DMS153 treated with DMSO at 0.1 percent for 48 hours (cell line): ENCODE measurements around the gene DOHH.

ENCODE experiments used
- DNase-seq: peaks from one replicate; lab custom pipeline; 2025; ENCODE audit not compliant: unreplicated experiment; lab: John Stamatoyannopoulos, UW

DOHH gene

DNA sequence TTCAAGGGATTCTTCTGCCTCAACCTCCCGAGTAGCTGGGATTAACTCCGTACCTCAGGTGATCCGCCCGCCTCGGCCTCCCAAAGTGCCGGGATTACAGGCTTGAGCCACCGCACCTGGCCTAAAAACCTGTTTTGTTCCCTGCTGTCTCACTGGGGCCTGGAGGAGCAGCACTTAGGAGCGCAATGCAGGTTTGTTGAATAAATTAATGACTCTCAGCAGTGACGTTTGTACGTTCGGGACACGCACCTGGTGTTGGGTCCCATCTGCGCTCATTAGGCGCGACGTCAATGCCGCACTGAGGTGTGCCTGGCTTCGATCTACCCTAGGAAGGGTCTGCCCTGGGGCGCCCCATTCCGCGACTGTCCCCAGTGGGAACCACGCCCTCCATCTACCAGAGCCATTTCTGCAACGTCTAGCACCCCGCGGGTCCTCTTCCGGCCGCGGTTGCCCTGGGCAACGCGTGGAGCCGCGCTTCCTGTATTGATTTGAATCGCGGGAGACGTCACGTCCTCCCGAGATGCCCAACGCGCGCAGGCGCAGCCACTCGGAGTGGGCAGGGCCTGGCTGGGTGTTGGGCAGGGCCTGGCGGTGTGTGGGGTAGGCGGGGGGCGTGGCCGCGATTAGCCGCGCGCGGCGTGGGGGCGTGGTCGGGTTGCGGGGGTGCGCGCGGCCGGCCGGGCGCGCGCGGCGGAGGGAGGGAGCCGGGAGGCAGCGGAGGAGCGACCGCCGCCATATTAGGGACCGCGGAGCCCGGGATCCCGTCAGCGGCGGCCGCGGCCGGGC is 5.3 kb upstream of the DOHH start, which contains the start of gene FZR1:
FZR1 (plus strand) TSS at position 714 of the 786 bp plus-strand sequence. CDS start 16,679 bp downstream, outside the sequence.
- DNase-seq = peak; percentile 93

DNA sequence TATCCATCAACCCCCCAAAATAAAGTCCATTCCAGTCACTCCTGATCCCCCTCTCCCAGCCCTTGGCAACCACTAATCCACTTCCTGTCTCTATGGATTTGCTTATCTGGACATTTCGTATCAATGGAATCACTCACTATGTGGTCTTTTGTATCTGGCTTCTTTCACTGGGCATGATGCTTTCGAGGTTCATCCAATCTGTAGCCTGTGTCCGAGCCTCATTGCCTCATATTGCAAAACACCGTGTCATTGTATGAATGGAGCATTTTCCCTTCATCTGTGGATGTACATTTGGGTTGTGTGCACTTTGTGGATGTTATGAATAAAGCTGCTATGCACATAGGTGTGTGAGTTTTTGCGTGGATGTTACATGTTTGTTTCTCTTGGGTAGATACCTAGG is 4.3 kb upstream of the DOHH start:
- DNase-seq = no peak

DNA sequence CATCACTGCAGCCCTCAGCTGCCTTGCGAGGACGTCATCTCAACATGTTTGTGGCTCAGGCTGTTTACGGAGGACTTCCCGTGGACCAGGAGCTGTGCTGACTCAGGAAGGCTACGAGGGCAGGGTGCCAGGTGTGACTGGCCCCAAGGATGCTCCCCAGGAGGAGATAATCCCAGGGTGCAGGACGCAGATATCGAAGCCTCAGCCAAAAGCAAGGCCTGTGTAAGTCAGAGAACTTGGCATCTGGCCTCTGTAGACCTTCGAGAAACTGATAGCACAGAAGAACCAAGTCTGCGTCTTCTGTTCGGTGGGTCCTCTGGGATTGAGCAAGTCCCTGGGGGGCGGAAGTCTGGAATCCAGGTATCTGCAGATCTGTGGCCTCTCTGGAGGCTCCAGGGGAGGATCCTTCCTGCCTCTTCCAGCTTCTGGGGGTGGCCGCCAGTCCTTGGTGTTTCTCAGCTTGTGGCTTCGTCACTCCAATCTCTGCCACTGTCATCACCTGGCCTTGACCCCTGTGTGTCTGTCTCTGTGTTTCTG is 2.6 kb upstream of the DOHH start:
- no peak for DNase-seq

DNA sequence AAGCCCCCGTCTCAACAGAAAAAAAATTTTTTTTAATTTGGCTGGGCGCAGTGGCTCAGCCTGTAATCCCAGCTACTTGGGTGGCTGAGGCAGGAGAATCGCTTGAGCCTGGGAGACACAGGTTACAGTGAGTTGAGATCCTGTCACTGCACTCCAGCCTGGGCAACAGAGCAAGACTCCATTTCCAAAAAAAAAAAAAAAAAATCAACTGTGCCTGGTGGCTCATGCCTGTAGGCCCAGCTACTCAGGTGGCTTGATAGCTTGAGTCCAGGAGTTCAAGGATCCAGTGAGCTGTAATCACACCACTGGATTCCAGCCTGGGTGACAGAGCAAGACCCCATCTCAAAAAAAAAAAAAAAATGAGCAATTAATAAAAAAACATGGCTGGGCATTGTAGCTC is 1.3 kb upstream of the DOHH start:
- no peak for DNase-seq

DNA sequence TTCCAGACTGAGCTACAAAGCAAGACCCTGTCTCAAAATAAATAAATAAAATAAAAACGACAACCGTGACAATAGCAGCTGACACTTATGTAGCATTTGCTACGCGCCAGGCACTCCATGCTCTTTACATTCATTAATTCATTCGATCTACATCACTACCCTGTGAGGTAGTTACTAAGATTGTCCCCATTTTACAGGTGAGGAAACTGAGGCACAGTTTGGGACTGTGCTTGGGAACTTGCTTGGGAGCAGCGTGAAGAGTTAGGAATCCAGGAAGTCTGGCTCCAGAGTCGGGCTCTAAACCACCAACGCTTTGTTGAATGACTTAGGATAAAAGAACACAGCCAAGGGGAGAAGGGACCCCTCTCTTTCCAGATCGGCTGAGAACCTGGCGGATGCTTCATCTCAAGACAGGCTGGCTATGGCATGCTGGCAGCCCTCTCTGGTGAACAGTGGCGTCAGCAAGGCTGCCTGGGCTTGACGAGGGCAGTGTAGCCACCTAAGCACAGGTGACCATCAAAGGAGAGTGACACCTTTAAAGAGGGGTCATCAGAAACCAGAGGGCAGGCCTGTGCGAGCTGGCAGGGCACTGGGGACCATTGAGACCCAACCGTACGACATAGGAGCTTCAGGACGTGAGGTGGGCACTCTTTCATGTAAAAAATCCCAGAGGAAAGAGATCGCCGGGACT is 591 bp downstream of the DOHH start:
- no peak for DNase-seq

DNA sequence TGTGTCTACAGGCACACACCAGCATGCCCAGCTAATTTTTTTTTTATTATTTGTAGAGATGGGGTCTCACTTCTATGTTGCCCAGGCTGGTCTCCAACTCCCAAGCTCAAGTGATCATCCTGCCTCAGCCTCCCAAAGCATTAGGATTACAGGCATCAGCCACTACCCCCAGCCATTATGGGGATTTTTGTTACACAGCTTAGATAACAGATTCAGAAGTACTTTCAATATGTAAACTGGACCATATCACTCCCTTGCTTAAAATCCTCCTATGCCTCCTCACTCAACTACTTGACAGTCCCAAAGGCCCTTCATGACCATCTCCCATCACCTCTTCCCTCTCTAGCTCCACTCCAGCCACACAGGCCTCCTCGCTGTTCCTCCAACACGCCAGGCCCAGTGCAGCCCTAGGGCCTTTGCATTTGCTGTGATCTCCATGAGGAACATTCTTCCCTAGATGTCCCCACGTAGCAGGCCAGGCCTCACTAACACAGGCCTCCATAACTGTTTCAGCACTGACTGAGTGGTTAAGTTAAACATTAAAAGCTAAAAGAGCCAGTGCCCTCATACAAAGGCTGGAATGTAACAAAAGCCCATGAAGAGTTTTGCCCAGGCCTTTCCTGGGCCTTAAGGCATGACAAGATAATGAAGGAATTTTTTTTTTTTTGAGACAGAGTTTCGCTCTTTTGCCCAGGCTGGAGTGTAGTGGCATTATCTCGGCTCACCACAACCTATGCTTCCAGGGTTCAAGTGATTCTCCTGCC is 2.5 kb downstream of the DOHH start:
- no peak for DNase-seq

DNA sequence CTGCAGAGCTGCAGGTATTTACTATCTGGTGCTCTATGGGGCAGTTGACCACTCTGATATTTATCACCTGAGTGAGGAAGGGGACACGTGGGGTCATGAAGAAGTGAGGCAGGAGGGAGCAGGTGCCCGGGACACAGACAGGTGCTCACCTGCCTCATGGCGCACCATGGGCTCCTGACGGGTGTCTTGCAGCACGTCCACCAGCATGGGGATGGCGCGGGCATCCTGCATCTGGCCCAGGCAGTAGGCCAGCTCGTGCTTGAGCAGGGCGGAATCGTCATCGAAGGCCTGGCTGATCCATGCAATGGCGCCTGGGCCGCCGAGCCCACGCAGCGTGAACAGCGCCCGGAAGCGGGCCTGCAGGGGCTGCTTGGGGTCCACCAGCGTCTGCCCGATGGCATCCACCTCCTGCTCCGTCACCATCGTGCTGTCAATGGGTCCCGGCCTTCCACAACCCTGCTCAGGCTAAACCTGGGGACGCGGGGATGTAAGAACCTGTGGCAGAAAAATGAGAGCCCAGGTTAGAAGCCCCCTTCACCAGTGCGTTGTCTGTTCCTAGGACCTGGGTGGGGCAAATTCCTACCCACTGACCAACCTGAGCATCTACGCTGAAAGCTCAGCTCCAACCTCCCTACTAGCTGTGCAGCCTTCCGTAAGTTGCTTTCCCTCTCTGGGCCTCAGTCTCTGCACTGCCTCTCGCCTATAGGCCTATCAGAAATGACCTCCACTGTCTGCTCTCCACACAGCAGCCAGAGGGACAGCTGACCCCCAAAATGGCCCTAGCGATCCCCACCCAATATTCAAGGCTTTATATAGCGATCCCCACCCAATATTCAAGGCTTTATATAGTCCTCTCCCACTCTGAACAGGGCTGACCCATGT is 3.8 kb downstream of the DOHH start:
- DNase-seq = no peak

DNA sequence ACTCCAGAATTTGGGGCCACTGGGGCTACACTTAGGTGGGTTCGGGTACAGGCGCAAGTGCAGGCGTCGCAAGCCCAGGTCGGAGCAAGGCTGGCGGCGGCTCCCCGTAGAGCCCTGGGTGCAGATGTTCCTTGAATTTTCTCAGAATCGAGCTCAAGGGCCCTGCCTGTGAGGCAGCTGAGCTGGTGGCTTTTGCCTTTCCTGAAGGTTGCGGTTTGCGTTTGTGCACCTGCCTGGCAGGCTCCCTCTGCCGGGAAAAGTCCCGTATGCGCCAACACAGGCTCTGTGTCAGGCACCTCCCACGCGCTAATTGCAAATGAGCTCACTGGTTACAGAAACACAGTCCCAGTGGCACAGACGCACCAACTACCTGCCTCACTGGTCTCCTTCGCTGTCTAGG is 5.9 kb downstream of the DOHH start:
- no peak for DNase-seq

DNA sequence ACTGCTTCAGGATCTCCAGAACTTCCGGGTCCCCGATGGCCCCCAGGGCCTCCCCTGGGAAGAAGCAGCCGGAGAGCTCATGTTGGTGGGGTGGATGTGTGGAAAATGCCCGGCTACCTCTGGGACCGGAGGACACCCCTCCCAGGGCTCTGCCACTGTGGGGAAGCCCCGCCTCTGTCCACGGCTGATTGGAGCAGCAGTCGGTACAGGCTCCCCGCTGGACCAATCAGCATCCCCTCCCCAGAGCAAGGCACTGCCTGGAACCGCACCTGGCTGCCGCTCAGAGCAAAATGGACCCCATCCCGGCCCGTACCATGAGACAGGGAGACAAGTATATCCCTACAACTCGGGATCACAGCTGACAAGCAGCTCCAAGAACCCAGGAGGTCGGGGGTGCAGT is 6.4 kb downstream of the DOHH start:
- no peak for DNase-seq

DNA sequence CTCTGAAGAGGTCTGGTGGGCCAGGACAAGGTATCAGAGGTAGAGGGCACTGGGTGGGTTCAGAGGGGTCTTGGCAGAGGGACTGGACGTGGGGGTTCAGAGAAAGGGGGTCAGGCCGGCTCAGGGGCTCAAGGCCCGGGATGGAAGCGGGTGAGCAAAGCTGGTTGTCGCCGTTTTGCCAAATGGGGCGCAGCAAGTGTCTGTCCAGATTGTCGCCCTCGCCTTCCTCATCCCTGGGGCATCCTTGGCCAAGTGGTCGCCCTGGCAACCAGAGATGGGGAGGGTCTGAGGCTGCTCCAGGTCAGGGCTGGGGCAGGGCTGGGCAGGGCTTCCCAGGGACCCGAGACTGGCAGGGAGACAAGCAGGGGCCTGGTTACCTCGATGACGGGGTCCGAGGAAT is 6.8 kb downstream of the DOHH start:
- DNase-seq = no peak

DNA sequence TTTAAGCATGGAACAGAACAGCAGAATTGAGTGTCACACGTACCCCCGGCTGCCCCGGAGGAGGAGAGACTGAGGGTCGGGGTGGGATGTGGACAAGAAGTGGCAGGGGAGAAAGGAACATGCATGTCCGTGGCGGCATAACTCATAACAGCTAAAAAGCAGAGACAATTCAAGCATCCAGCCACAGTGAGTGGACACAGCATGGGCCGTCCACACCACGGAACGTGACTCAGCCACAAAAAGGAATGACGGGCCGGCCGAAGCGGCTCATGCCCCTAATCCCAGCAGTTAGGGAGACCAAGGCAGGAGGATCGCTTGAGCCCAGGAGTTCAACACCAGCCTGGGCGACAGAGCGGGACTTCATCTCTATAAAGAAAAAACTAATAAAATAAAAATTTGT is 7.6 kb downstream of the DOHH start:
- no peak for DNase-seq

DNA sequence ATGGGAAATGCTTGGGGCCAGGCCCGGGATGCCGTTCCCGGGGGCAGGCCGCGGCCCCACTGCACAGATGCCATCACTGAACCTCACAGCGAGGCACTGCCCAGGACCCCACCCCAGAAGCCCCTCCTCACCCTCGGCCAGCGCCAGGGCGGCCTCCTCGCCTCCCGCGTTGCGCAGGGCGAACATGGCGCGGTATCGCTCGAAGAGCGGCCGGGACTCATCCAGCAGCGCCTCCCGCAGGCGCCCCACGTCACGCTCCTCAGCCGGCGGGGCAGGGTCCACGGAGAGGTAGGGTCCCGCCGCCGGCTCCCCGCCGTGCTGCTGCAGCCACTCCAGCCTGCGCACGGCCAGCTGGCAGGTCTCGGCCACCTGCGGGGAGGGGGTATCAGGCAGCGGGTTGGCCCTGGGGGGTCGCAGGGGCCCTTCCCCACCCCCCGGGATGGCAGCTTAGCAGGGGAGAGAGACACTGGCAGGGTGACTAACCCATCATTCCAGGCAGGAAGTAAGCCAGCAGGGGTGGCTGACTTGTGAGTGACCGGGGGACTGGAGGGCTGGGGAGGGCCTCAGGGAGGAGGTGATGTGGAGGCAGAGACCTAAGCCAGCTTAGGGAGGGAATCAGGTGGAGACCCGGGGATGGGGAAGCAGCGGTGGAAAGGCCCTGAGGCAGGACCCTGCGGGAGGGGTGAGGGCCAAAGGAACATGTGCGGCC is 8.2 kb downstream of the DOHH start:
- no peak for DNase-seq

DNA sequence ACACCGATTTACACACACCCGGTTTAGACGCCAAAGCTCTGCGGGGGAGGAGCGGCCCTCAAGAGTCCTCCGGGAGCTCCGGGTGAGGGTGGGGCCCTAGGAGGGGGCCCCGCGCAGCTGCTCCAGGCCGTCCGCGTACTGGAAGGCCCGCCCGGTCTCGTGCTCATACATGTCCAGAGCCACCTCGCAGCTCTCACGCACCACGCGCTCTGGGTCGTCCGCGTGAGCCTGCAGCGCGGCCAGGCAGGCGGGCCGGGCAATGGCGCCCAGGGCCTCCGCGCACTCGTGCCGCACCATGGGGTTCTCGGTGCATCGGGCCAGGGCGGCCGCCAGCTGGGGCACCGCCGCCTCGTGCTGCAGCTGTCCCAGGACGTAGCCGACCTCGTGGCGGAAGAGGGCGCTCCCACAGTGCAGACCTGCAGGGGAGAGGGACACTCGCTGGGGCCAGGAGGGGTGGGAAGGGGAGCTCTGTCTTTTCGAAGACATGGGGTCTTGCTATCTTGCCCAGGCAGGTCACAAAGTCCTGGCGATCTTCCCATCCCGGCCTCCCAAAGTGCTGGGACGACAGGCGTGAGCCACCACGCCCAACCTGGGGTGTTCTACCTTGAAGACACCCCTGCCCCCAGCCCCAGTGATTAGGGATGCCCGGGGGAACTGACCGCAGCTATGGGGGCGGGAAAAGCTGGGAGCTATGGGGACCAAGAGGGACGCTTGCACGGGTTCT is 8.9 kb downstream of the DOHH start:
- DNase-seq = no peak

DNA sequence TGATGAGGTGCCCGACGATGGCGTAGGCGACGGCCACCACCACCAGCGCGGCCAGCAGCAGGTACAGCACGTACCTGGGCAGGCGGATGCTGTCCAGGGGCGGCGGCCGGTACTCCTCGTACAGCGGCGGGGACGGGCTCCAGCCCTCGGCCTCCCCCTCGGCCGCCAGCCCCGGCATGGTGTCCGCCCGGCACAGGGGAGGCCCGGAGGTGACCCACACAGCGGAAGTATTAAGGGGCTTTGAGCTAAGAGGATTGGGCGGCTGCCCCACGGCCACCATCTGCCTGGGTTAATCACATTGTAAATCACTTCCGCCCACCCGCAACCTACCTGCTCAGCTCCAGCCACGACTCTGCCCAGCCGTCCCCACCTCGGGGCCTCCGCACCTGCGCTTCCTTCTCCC is 17.2 kb downstream of the DOHH start, which contains the start of gene SMIM44:
SMIM44 (minus strand) TSS at position 216 of the 403 bp plus-strand sequence; CDS start at position 178, 38 bp downstream.
- DNase-seq = no peak

DNA sequence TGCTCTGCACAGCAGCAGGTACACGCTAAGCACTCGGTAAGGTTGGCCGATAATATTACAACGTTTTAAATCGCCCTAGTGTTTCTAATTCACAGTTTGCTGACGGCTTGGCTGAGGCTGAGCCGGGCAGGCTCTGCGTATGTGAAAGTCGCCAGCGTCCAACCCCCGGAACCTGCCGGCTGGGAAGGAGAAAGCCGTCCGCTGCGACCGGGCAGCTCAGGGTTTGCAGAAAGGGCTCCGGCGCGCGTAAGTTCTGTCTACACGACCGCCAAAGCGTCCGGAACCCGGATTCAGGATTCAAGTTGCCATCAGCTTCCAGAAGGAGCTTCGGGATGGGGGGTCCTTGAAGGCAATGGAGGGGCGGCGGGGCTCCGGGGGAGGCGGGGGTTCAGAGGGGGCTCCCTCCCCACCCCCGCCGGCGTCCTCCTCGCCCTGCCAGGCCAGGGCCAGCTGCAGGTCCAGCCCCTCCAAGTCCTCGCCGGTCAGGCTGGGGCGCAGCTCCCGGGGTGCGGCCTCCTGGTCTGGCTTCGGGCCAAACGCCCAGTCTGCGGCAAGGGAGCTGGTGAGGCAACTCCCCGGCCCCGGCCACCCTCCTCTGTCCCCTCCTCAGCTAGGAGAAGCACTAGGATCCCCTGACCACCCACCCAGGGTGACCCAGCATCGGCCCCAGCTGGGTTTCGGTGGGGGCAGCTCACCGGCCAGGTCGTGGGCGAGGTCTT is 17.8 kb downstream of the DOHH start:
- peak; percentile 36 for DNase-seq

DNA sequence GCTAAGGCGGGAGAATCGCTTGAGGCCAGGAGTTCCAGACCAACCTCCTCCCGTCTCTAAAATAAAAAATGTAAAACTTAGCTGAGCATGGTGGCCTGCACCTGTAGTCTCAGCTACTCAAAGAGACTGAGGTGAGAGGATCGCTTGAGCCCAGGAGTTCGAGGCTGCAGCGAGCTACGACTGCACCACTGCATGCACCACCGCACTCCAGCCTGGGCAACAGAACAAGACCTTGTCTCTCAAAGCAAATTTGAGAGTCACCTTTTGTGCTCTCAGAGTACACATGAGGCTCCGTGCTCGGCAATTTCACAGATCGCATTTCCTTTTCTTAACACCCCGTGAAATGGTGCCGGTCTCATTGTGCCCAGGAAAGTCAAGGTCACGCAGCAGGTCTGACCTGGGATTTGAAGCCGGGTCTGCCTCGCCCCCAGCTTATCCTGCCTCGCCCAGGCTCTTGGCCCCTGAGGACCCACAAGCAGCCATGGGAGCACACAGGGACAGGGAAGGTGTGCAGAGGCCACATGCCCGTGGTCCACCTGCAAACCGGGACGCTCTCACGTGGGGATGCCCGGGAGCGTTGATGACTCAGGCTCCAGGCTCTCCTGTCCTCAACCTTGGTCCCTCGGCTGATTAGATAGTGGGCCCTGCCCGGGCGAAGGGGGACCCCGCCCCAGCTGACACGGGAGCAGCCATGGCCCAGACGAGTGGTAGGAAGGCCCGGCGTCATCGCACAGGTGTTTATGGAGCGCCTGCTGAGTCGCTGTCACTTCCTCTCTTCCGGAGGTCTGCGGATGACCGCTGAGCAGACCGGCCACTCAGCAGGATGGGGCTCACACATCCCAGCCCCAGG is 19.0 kb downstream of the DOHH start:
- DNase-seq = no peak

DNA sequence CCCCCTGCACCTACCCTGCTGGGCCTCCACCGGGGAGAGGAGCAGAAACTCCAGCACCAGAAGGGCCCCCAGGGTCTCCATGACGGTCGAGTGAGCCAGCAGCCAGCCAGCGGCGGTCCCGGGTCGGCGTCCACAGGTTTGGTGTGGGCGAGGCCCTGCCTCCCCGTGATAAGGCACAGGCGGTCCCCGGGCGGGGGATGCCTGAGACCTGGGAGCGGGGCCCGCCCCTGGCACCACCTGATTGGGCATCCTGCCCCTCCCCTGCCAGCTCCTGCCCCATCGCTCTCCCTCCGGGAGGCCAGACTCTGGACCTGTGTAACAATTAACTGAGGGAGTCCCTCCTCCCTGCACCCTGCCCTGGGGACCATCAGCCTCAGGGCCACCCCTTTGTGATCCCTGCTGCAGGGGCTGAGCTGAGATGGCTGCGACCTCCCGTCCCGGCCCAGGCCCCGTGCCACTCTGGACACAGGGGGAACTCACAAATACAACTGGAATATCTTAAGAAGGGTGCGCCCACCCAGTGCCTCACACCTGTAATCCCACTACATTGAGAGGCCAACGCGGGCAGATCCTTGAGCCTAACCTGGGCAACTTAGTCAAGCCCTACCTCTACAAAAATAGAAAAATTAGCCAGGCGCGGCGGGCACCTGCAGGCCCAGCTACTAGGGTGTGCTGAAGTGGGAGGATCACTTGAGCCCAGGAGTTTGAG is 19.9 kb downstream of the DOHH start, which contains the start of gene SMIM24:
SMIM24 (minus strand) TSS at position 143 of the 709 bp plus-strand sequence; CDS start at position 81, 62 bp downstream.
- no peak for DNase-seq
